Measurements from ENCODE around the gene FSIP1.
"Not testable (repeated sequence)": the region's sequence is repeated elsewhere in the genome, so short reads cannot be mapped to it uniquely, and the experiment has no call there.

The FSIP1 gene

DNA sequence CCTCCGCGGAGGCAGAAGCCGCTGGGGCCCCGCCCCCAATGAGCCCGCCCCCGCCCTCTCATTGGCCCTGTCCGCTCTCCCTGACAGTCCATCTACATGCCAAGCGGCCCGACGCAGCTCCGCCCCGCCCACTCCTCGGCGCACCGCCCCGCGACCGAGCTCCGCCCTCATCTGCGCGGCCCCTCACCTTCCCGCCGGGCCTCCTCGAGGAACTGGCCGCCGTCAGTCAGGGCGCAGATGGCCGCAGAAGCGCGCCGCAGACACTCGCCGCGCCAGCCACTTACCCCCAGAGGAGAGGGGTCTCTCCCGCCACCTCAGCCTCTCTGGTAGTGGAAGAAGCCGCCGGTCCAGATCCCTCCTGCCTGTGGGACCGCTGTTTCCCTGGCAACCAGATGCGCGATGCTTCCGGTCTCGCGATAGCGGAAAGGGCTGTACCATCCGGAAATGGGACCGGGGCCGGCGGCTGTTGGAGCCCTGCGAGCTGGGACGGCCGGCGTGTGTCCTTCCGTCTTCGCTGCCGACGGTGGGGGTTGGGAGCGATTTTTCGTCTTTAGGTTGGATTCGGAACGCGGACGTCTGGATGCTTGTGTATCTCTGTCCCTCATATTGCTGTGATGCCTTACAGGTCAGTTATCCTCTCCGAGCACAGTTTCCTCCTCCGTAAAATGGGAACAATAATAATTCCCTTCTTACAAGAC is at the start of gene FSIP1:
Gene FSIP1, minus strand, starts transcription at position 401 of the 698 bp plus-strand sequence. CDS start 6,317 bp downstream, outside the sequence.
- in situ Hi-C loops (cut with MboI; ENCODE audit: low sequenced_read_pairs), result loop anchor here (25.0 kb wide), 1 partner anchor 230 kb away; no protein-coding TSS in a partner anchor

GRCh38 chr15:39830166-39830565 is 47.5 kb upstream of the FSIP1 start:
- in situ Hi-C loops (cut with MboI; ENCODE audit: low sequenced_read_pairs), result no loop called here

DNA sequence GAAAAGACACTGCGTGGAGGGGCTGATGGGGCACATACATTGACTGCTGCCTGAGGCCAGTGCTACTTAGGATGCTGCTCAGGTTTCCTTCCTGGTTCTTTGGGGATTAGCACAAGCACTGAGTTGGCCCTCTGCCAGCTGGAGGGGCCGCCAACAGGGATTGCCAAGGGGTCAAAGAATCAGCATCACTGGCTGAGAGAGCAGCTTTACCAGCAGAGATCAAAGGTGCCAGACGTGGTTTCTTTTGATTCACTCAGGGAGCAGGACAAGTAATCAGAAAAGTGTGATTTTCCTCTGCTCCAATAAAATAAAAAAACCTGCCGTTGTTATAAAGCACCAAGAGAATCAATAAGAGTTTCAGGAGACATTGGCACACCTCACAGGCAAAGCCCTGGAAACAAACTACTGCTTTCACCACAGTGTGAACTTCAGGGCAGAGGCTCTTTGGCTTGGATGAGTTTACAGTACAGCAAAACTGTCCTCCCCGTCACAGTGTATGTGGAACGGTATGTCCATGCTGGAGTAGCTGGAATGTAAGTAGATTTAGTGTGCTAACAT is 45.8 kb upstream of the FSIP1 start:
- in situ Hi-C loops (cut with MboI; ENCODE audit: low sequenced_read_pairs), result no loop called here

DNA sequence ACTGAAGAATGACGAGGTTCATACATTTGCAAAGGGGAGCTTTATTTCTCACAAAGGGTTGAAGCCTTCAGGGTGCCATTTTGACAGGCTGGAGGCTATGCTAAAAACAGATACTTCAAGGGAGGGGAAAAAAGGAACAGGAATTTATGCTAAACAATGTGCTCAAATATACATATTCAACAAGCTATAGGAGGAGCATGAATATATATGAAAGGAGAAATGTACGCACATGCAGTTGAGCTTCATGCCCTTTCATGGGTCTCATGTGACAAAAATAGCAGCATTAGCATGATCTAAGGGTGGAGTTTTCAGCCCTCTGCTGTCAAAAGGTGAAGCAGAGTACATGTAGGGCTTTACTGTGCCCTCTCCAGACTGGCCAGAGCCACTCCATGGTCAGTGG is 44.3 kb upstream of the FSIP1 start:
- in situ Hi-C loops (cut with MboI; ENCODE audit: low sequenced_read_pairs), result no loop called here

DNA sequence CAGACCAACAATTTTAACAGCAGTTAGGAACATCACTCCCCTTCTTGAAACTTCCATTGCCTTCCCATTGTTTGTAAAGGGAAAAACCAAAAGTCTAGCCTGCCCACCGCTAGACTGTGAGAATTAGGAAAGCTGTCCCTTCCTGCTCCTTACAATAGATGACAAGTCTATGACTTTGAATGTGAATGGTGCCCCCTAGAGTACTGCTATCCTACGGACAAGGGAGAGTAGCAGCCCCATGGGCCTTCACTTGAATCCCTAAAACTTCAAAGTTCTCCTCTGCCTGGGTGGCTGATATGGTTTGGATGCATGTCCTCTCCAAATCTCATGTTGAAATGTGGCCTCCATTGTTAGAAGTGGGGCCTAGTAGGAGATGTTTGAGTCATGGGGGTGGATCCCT is 41.0 kb upstream of the FSIP1 start:
- in situ Hi-C loops (cut with MboI; ENCODE audit: low sequenced_read_pairs), result no loop called here

DNA sequence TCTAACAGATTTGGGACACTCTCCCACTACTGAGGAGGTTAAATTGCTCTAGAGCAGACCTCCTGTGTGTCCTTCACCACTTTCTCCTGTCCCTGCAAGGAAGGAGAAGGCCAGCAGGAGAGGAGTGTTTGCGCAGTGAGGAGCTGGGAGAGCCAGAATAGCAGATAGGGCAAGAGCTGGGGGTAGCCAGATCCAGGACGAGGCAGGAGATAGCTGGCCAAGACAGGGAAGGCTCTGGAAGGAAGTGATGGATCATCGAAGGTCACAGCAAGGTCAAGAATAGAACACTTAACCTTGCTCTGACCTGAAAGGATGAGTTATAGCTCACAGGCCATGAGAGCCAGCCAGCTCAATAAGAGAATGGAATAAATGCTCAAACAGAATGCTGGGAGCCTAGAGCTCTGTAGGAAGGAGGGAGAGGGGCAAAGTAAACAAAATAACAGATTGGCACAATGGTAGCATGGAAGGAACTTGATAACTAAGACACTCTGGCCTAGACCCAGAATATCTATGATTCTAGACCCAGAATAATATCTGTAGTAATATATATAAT is 37.5 kb upstream of the FSIP1 start:
- in situ Hi-C loops (cut with MboI; ENCODE audit: low sequenced_read_pairs), result no loop called here

DNA sequence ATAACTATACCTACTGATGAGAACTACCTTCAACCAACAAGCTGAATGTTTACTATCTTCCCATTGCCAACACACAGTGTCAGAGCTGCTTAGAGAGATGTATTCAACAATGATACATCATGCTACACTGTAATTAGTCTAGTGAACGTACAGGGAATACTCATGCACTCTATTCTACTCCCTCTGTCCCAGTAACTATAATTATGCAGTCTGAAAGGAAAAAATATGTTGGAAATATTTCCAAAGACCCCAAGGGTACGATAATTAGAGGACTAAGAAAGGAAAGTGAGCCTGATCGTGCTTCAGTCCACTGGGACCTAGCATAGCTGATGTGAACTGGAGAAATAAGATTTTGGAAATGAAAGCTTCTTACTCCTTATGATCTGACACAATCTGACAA is 36.9 kb upstream of the FSIP1 start:
- in situ Hi-C loops (cut with MboI; ENCODE audit: low sequenced_read_pairs), result no loop called here

GRCh38 chr15:39817892-39818291 is 35.3 kb upstream of the FSIP1 start:
- in situ Hi-C loops (cut with MboI; ENCODE audit: low sequenced_read_pairs), result no loop called here

- in situ Hi-C loops (cut with MboI; ENCODE audit: low sequenced_read_pairs), result no loop called here
Measured at GRCh38 chr15:39814489-39814888, 31.8 kb upstream of the FSIP1 start.

GRCh38 chr15:39812651-39813050 is 30.0 kb upstream of the FSIP1 start:
- in situ Hi-C loops (cut with MboI; ENCODE audit: low sequenced_read_pairs), result not testable (repeated sequence)

DNA sequence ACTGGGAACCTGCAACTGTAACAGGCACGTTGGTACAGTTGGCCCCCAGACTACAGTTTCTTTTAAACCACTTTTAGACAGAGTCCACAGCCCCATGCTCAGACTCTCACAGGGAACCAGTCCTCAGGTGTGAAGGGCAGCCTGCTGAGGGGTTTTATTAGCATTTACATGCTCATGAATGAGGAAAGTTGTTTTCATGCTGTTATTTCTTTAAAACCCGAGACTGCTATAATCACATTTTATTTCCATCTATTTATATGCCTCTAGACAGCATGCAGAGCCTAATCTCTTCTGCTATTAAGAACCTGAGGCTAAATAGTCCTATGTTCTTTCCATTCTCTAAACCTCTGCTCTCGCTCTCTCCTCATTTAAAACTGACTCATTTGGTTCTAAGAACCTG is 26.3 kb upstream of the FSIP1 start:
- in situ Hi-C loops (cut with MboI; ENCODE audit: low sequenced_read_pairs), result no loop called here

GRCh38 chr15:39807791-39808190 is 25.1 kb upstream of the FSIP1 start:
- in situ Hi-C loops (cut with MboI; ENCODE audit: low sequenced_read_pairs), result no loop called here

DNA sequence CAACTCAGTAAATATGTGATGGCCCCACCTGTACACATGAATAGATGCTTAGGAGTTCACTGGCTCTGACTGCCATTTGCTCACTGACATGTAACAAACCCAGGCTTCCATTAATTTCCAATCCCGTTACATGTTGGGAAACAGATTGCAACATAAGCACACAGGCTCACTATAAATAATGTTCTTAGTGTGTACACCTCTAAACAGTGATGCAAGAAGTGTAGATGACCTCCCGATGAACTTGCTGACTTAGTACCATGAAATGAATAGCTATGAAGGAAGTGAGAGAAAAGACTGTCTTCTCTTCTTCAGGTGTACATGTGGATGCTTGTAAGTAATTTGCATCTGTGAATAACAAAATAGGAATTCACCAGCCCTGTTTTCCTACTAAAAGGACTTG is 21.4 kb upstream of the FSIP1 start:
- in situ Hi-C loops (cut with MboI; ENCODE audit: low sequenced_read_pairs), result no loop called here

- in situ Hi-C loops (cut with MboI; ENCODE audit: low sequenced_read_pairs), result no loop called here
Measured at GRCh38 chr15:39803016-39803415, 20.4 kb upstream of the FSIP1 start.

- in situ Hi-C loops (cut with MboI; ENCODE audit: low sequenced_read_pairs), result no loop called here
Measured at GRCh38 chr15:39801641-39802309, 19.1 kb upstream of the FSIP1 start.

- in situ Hi-C loops (cut with MboI; ENCODE audit: low sequenced_read_pairs), result loop anchor here (25.0 kb wide), 1 partner anchor 213 kb away; no protein-coding TSS in a partner anchor
Measured at GRCh38 chr15:39799552-39800011, 16.9 kb upstream of the FSIP1 start.

- in situ Hi-C loops (cut with MboI; ENCODE audit: low sequenced_read_pairs), result loop anchor here (25.0 kb wide), 1 partner anchor 214 kb away; no protein-coding TSS in a partner anchor
Measured at GRCh38 chr15:39798382-39798781, 15.7 kb upstream of the FSIP1 start.

DNA sequence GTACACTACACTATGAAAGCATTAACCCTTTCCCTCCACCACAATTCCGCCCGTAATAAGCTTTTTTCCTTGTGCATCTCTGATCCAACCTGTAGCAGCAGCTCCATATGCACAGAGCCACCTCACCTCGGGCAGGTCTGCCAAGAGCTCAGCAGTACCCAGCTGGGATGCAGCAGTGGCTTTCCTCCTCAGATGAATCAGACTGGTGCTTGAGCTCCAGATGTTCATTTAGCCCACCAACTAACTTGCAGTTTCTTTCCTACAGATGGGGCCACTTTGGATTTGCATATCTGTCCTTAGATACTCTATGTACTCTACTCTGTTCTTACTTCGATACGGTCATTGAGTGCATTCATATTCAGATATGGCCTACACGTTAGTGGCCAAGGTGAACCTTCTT is 14.8 kb upstream of the FSIP1 start:
- in situ Hi-C loops (cut with MboI; ENCODE audit: low sequenced_read_pairs), result loop anchor here (25.0 kb wide), 1 partner anchor 215 kb away; no protein-coding TSS in a partner anchor

DNA sequence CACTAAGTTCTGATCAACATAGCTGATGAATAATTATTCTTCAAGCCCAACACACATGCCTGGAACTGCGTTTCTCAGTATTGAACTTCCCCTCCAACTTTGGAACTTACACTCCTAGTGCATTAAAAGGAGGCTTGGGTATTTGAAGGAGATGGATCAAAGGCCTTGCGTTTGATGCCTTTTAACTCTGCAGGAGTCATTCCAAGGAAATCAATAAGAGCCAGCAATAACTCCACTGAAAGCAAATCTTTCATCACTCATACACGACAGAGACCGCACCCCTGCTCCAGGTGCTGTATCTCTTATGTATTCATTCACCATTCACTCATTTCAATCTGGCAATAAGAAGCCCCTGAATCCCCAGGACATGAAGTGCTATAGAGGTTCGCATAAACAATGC is 14.0 kb upstream of the FSIP1 start:
- in situ Hi-C loops (cut with MboI; ENCODE audit: low sequenced_read_pairs), result loop anchor here (25.0 kb wide), 1 partner anchor 216 kb away; no protein-coding TSS in a partner anchor

DNA sequence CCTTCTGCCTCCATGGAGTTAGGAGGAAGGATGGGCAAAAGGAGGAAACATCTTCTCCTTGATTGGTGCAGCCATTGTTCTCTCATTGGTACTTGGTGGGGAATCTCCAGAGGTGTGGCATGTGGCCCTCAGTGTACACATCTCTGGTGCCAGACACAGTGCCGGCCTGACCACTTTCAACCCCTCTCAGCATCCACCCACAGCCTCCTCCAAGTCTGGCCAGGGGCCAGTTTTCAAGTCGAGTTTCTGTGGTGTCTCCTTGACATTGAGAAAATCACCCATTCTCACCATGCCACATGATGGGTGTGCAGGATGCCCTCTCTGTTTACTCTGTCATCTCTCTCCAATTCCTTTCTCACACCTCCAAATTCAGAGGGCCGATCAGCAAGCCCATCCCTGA is 12.8 kb upstream of the FSIP1 start:
- in situ Hi-C loops (cut with MboI; ENCODE audit: low sequenced_read_pairs), result loop anchor here (25.0 kb wide), 1 partner anchor 217 kb away; no protein-coding TSS in a partner anchor

DNA sequence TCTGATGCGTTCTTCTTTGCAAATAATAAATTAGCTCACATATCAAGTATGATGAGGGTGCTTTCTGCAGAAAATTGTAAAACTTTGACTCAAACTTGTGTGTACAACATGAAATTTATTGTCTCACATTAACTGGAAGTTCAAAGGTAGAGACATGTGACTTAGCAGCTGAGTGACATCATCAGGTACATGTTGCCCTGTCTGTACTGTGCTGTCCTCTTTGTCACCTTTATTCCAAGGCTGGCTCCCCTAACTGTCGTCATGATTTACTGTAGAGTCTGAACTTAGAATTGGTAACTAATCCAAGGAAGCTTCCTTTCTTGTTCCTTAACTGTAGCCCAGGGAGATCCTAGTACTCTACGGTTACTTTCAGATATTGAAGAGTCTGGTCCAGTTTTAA is 12.3 kb upstream of the FSIP1 start:
- in situ Hi-C loops (cut with MboI; ENCODE audit: low sequenced_read_pairs), result loop anchor here (25.0 kb wide), 1 partner anchor 217 kb away; no protein-coding TSS in a partner anchor
